Mesothelial cell of epicardium (in vitro differentiated cells): ENCODE measurements around the gene SDHAF3. TPM values are rescaled to one million over a fixed set of nuclear protein-coding genes. Genes with fewer than 3 reads are reported as not detected.
A peak's percentile ranks its signal among the peaks of the same experiment; 100 is the strongest.
"Not testable (repeated sequence)": the region's sequence is repeated elsewhere in the genome, so short reads cannot be mapped to it uniquely, and the experiment has no call there.

ENCODE experiments used
- DNase-seq, 2 experiments: peaks; one replicate each; pipeline ENCODE4 v3.0.0; 2021; ENCODE audit warnings: low spot score in 2 of 2; ENCODE audit not compliant: unreplicated experiment in 2 of 2
- H3K27ac Mint-ChIP-seq: 2 replicates; pipeline ENCODE4 v1.8.0; 2021; ENCODE audit warnings: mixed read lengths
- H3K27me3 Mint-ChIP-seq: 2 replicates; pipeline ENCODE4 v1.8.0; 2021; ENCODE audit warnings: low read depth, mixed read lengths
- H3K36me3 Mint-ChIP-seq: 2 replicates; pipeline ENCODE4 v1.8.0; 2021; ENCODE audit warnings: mixed read lengths
- H3K4me1 Mint-ChIP-seq: 2 replicates; pipeline ENCODE4 v1.8.0; 2021; ENCODE audit warnings: mixed read lengths
- H3K4me3 Mint-ChIP-seq: 2 replicates; pipeline ENCODE4 v1.8.0; 2021; ENCODE audit warnings: mild to moderate bottlenecking, moderate library complexity, mixed read lengths
- H3K9me3 Mint-ChIP-seq: 2 replicates; pipeline ENCODE4 v1.8.0; 2021; ENCODE audit warnings: mixed read lengths
- total RNA-seq: library from RNA; stranded (reverse); gene quantifications from 3 replicates; pipeline ENCODE4 v1.2.1, GENCODE V29; 2021
- TF ChIP-seq, protein P1 (sequence below): fragments of 200-600 bp; sonication (generic); IDR thresholded peaks from one replicate; pipeline ENCODE4 v1.5.0; 2021; ENCODE audit warnings: antibody characterized with exemption; ENCODE audit not compliant: unreplicated experiment

SDHAF3 gene
- total RNA-seq, 1 donor from 2014 or later, result 14.4 TPM

- peak in 1 of 2 experiments; percentile 46 for DNase-seq
- H3K4me3 Mint-ChIP-seq, result no peak overlapping the region
- peaks cover 14% of the 10 kb centered on the region for H3K4me1 Mint-ChIP-seq
Observed at GRCh38 chr7:97179454-97180104, 62.1 kb downstream of the SDHAF3 start.

GRCh38 chr7:97187067-97187466, 69.6 kb downstream of the SDHAF3 start:
- Mint-ChIP-seq H3K4me1 (no peaks in the 10 kb centered on the region), H3K4me3 (no peak overlapping the region), H3K27me3 (peaks cover 4% of the 10 kb centered on the region), H3K36me3 (peaks cover 22% of the 10 kb centered on the region), H3K9me3 (no peaks in the 10 kb centered on the region), H3K27ac (no peak overlapping the region)
- DNase-seq, result no peak
- TF ChIP-seq, protein P1, sequence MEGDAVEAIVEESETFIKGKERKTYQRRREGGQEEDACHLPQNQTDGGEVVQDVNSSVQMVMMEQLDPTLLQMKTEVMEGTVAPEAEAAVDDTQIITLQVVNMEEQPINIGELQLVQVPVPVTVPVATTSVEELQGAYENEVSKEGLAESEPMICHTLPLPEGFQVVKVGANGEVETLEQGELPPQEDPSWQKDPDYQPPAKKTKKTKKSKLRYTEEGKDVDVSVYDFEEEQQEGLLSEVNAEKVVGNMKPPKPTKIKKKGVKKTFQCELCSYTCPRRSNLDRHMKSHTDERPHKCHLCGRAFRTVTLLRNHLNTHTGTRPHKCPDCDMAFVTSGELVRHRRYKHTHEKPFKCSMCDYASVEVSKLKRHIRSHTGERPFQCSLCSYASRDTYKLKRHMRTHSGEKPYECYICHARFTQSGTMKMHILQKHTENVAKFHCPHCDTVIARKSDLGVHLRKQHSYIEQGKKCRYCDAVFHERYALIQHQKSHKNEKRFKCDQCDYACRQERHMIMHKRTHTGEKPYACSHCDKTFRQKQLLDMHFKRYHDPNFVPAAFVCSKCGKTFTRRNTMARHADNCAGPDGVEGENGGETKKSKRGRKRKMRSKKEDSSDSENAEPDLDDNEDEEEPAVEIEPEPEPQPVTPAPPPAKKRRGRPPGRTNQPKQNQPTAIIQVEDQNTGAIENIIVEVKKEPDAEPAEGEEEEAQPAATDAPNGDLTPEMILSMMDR, result no peak

More at GRCh38 chr7:97179454-97180104, 62.1 kb downstream of the SDHAF3 start:
- TF ChIP-seq, protein P1, result peak; percentile 76
- Mint-ChIP-seq H3K27me3 (no peaks in the 10 kb centered on the region), H3K36me3 (peaks cover 21% of the 10 kb centered on the region), H3K27ac (peak overlapping the region; percentile 92), H3K9me3 (no peaks in the 10 kb centered on the region)

DNA sequence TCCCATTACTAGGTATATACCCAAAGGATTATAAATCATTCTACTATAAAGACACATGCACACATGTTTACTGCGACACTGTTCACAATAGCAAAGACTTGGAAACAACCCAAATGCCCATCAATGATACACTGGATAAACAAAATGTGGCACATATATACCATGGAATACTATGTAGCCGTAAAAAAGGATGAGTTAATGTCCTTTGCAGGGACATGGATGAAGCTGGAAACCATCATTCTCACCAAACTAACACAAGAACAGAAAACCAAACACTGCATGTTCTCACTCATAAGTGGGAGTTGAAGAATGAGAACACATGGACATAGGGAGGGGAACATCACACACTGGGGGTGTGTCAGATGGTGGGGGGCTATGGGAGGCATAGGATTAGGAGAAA, 78.7 kb downstream of the SDHAF3 start:
- peaks cover 22% of the 10 kb centered on the region for H3K9me3 Mint-ChIP-seq
- H3K4me3 Mint-ChIP-seq, DNase-seq, H3K4me1 Mint-ChIP-seq, H3K36me3 Mint-ChIP-seq, H3K27ac Mint-ChIP-seq: not testable (repeated sequence)
- H3K27me3 Mint-ChIP-seq, result peaks cover 21% of the 10 kb centered on the region

DNA sequence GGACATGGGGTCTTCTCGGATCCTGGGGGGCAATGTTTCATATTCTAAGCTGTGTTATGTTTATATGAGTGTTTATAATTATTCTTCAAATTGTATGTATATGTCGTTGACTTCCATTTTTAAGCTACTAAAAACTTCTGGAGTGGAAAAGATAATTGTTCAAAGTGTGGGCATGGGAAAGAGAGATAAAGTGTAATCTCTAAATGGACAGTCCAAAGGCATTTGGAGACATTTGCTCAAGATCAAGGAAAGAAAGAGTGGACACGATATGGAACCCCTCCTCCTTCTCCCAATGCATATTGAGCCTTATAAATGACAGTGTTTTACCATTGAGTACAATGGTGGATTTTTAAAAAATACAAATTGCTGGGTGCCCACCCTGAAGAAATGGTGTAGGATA, 81.1 kb downstream of the SDHAF3 start:
- H3K27me3 Mint-ChIP-seq, result peaks cover 22% of the 10 kb centered on the region
- H3K27ac Mint-ChIP-seq, result no peak overlapping the region
- no peaks in the 10 kb centered on the region for H3K4me1 Mint-ChIP-seq
- TF ChIP-seq, protein P1, result no peak
- no peaks in the 10 kb centered on the region for H3K36me3 Mint-ChIP-seq
- no peak for DNase-seq
- H3K4me3 Mint-ChIP-seq, result no peak overlapping the region
- peaks cover 22% of the 10 kb centered on the region for H3K9me3 Mint-ChIP-seq

DNA sequence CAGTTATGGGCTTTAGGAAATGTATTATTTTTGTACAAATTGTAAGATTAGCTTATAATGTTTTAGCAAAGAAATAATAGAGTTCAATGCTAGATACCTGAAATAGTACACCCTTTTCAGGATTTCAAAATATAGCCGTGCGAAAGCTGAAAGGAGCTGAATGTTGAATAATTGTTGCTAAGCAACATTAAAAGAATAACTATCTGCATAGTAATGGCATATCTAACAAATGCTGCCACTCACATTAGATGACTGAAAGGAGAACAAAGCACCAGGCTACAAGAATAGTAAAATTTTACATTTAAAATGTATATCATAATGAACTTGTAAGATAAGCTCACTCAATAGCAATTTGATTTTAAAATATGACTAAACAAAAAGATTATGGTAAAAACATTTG, 82.5 kb downstream of the SDHAF3 start:
- DNase-seq, result no peak
- Mint-ChIP-seq H3K4me3 (no peak overlapping the region), H3K9me3 (peaks cover 15% of the 10 kb centered on the region), H3K27me3 (peaks cover 18% of the 10 kb centered on the region), H3K4me1 (no peaks in the 10 kb centered on the region), H3K27ac (no peak overlapping the region), H3K36me3 (no peaks in the 10 kb centered on the region)
- TF ChIP-seq, protein P1, result no peak

DNA sequence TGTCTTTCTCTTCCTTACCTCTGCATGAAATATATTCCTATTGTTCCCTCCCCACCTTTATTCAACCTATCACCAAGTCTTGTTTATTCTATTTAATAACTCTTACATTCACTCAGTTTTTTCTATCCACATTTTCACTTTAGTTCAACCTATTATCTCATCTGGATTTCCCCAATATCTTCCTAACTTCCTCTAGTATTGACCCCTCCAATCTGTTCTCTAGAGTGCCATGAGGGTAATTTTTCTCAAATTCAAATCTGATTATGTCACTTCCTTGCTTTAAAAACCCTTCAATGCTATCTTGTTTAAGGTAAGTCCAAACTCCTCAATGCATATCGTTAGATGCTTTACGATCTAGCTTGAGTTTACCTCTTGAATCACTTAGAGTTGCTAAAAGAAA, 86.5 kb downstream of the SDHAF3 start:
- DNase-seq, result no peak
- H3K27me3 Mint-ChIP-seq, result peaks cover 6% of the 10 kb centered on the region
- no peaks in the 10 kb centered on the region for H3K4me1 Mint-ChIP-seq
- no peak overlapping the region for H3K4me3 Mint-ChIP-seq
- H3K9me3 Mint-ChIP-seq, result no peaks in the 10 kb centered on the region
- no peak overlapping the region for H3K27ac Mint-ChIP-seq
- TF ChIP-seq, protein P1, result no peak
- H3K36me3 Mint-ChIP-seq, result no peaks in the 10 kb centered on the region
